Stimulated activated naive CD8-positive, alpha-beta T cell treated with anti-CD3 and anti-CD28 coated beads, Interleukin-15, Interleukin-2, amounts not matched to agents 100 ng/mL and 50 ng/mL, for 24 hours (primary cell): ENCODE measurements around the gene SLC16A7.

Experiments used
- H3K27ac Mint-ChIP-seq: one replicate; pipeline ENCODE4 v1.8.0; 2021; ENCODE audit warnings: mild to moderate bottlenecking, mixed read lengths
- H3K27me3 Mint-ChIP-seq: one replicate; pipeline ENCODE4 v1.8.0; 2021; ENCODE audit warnings: mixed read lengths
- H3K36me3 Mint-ChIP-seq: one replicate; pipeline ENCODE4 v1.8.0; 2021; ENCODE audit warnings: low read depth, mixed read lengths
- H3K4me1 Mint-ChIP-seq: one replicate; pipeline ENCODE4 v1.8.0; 2021; ENCODE audit warnings: low read depth, mixed read lengths
- H3K4me3 Mint-ChIP-seq: one replicate; pipeline ENCODE4 v1.8.0; 2021; ENCODE audit warnings: mild to moderate bottlenecking, mixed read lengths
- H3K9me3 Mint-ChIP-seq: one replicate; pipeline ENCODE4 v1.8.0; 2021; ENCODE audit warnings: mixed read lengths

The SLC16A7 gene

GRCh38 chr12:59643550-59643949, 47.7 kb downstream of the SLC16A7 start:
- H3K4me3 Mint-ChIP-seq, result no peak overlapping the region
- peaks cover 68% of the 10 kb centered on the region for H3K36me3 Mint-ChIP-seq
- H3K4me1 Mint-ChIP-seq, result peaks cover 16% of the 10 kb centered on the region
- H3K27ac Mint-ChIP-seq, result no peak overlapping the region
- no peaks in the 10 kb centered on the region for H3K27me3 Mint-ChIP-seq
- peaks cover 33% of the 10 kb centered on the region for H3K9me3 Mint-ChIP-seq

- Mint-ChIP-seq H3K36me3 (peaks cover 64% of the 10 kb centered on the region), H3K4me1 (peaks cover 17% of the 10 kb centered on the region), H3K4me3 (no peak overlapping the region), H3K27ac (no peak overlapping the region), H3K27me3 (no peaks in the 10 kb centered on the region), H3K9me3 (peaks cover 34% of the 10 kb centered on the region)
Observed at GRCh38 chr12:59645242-59645641, 49.4 kb downstream of the SLC16A7 start.

GRCh38 chr12:59646636-59647035, 50.8 kb downstream of the SLC16A7 start:
- Mint-ChIP-seq H3K9me3 (peaks cover 34% of the 10 kb centered on the region), H3K4me3 (no peak overlapping the region), H3K27me3 (no peaks in the 10 kb centered on the region), H3K27ac (no peak overlapping the region), H3K36me3 (peaks cover 64% of the 10 kb centered on the region), H3K4me1 (peaks cover 27% of the 10 kb centered on the region)

- H3K4me3 Mint-ChIP-seq, result no peak overlapping the region
- peaks cover 29% of the 10 kb centered on the region for H3K4me1 Mint-ChIP-seq
- no peaks in the 10 kb centered on the region for H3K27me3 Mint-ChIP-seq
- no peak overlapping the region for H3K27ac Mint-ChIP-seq
- H3K36me3 Mint-ChIP-seq, result peaks cover 43% of the 10 kb centered on the region
- H3K9me3 Mint-ChIP-seq, result peaks cover 28% of the 10 kb centered on the region
Observed at GRCh38 chr12:59649203-59649602, 53.4 kb downstream of the SLC16A7 start.

- H3K4me1 Mint-ChIP-seq, result peaks cover 32% of the 10 kb centered on the region
- H3K36me3 Mint-ChIP-seq, result peaks cover 39% of the 10 kb centered on the region
- peaks cover 16% of the 10 kb centered on the region for H3K9me3 Mint-ChIP-seq
- no peaks in the 10 kb centered on the region for H3K27me3 Mint-ChIP-seq
- H3K27ac Mint-ChIP-seq, result no peak overlapping the region
- H3K4me3 Mint-ChIP-seq, result no peak overlapping the region
Observed at GRCh38 chr12:59650588-59651228, 54.9 kb downstream of the SLC16A7 start.

- Mint-ChIP-seq H3K4me1 (peaks cover 32% of the 10 kb centered on the region), H3K27ac (no peak overlapping the region), H3K4me3 (no peak overlapping the region), H3K9me3 (peaks cover 14% of the 10 kb centered on the region), H3K36me3 (peaks cover 42% of the 10 kb centered on the region), H3K27me3 (no peaks in the 10 kb centered on the region)
Observed at GRCh38 chr12:59651229-59651920, 55.5 kb downstream of the SLC16A7 start.

- Mint-ChIP-seq H3K27me3 (no peaks in the 10 kb centered on the region), H3K27ac (no peak overlapping the region), H3K36me3 (peaks cover 41% of the 10 kb centered on the region), H3K4me3 (no peak overlapping the region), H3K9me3 (peaks cover 10% of the 10 kb centered on the region), H3K4me1 (peaks cover 32% of the 10 kb centered on the region)
Observed at GRCh38 chr12:59652130-59652529, 56.3 kb downstream of the SLC16A7 start.

GRCh38 chr12:59654061-59654460, 58.2 kb downstream of the SLC16A7 start:
- Mint-ChIP-seq H3K27ac (no peak overlapping the region), H3K27me3 (no peaks in the 10 kb centered on the region), H3K9me3 (peaks cover 1% of the 10 kb centered on the region), H3K4me3 (no peak overlapping the region), H3K4me1 (peaks cover 25% of the 10 kb centered on the region), H3K36me3 (peaks cover 30% of the 10 kb centered on the region)

- H3K27me3 Mint-ChIP-seq, result no peaks in the 10 kb centered on the region
- H3K36me3 Mint-ChIP-seq, result peaks cover 32% of the 10 kb centered on the region
- H3K27ac Mint-ChIP-seq, result no peak overlapping the region
- H3K9me3 Mint-ChIP-seq, result no peaks in the 10 kb centered on the region
- H3K4me1 Mint-ChIP-seq, result peaks cover 20% of the 10 kb centered on the region
- no peak overlapping the region for H3K4me3 Mint-ChIP-seq
Observed at GRCh38 chr12:59657266-59657665, 61.4 kb downstream of the SLC16A7 start.

- peaks cover 24% of the 10 kb centered on the region for H3K4me1 Mint-ChIP-seq
- no peaks in the 10 kb centered on the region for H3K27me3 Mint-ChIP-seq
- no peak overlapping the region for H3K27ac Mint-ChIP-seq
- H3K36me3 Mint-ChIP-seq, result peaks cover 36% of the 10 kb centered on the region
- no peak overlapping the region for H3K4me3 Mint-ChIP-seq
- no peaks in the 10 kb centered on the region for H3K9me3 Mint-ChIP-seq
Observed at GRCh38 chr12:59657711-59658110, 61.9 kb downstream of the SLC16A7 start.

- H3K36me3 Mint-ChIP-seq, result peaks cover 29% of the 10 kb centered on the region
- peaks cover 3% of the 10 kb centered on the region for H3K9me3 Mint-ChIP-seq
- no peaks in the 10 kb centered on the region for H3K27me3 Mint-ChIP-seq
- H3K27ac Mint-ChIP-seq, result no peak overlapping the region
- no peak overlapping the region for H3K4me3 Mint-ChIP-seq
- peaks cover 22% of the 10 kb centered on the region for H3K4me1 Mint-ChIP-seq
Observed at GRCh38 chr12:59660148-59660547, 64.3 kb downstream of the SLC16A7 start.

GRCh38 chr12:59660921-59661597, 65.2 kb downstream of the SLC16A7 start:
- peaks cover 25% of the 10 kb centered on the region for H3K36me3 Mint-ChIP-seq
- no peaks in the 10 kb centered on the region for H3K27me3 Mint-ChIP-seq
- H3K9me3 Mint-ChIP-seq, result peaks cover 6% of the 10 kb centered on the region
- no peak overlapping the region for H3K4me3 Mint-ChIP-seq
- no peak overlapping the region for H3K27ac Mint-ChIP-seq
- H3K4me1 Mint-ChIP-seq, result peaks cover 21% of the 10 kb centered on the region

GRCh38 chr12:59664495-59664894, 68.7 kb downstream of the SLC16A7 start:
- H3K9me3 Mint-ChIP-seq, result peaks cover 27% of the 10 kb centered on the region
- no peak overlapping the region for H3K27ac Mint-ChIP-seq
- H3K4me1 Mint-ChIP-seq, result peaks cover 34% of the 10 kb centered on the region
- peaks cover 41% of the 10 kb centered on the region for H3K36me3 Mint-ChIP-seq
- H3K27me3 Mint-ChIP-seq, result no peaks in the 10 kb centered on the region
- H3K4me3 Mint-ChIP-seq, result no peak overlapping the region

GRCh38 chr12:59665701-59666100, 69.9 kb downstream of the SLC16A7 start:
- Mint-ChIP-seq H3K27me3 (no peaks in the 10 kb centered on the region), H3K36me3 (peaks cover 50% of the 10 kb centered on the region), H3K4me1 (peaks cover 32% of the 10 kb centered on the region)

GRCh38 chr12:59668674-59669073, 72.8 kb downstream of the SLC16A7 start:
- H3K9me3 Mint-ChIP-seq, result peaks cover 32% of the 10 kb centered on the region
- no peak overlapping the region for H3K4me3 Mint-ChIP-seq
- no peaks in the 10 kb centered on the region for H3K27me3 Mint-ChIP-seq
- peaks cover 22% of the 10 kb centered on the region for H3K4me1 Mint-ChIP-seq
- H3K27ac Mint-ChIP-seq, result no peak overlapping the region
- H3K36me3 Mint-ChIP-seq, result peaks cover 55% of the 10 kb centered on the region

More at GRCh38 chr12:59665701-59666100, 69.9 kb downstream of the SLC16A7 start:
- Mint-ChIP-seq H3K4me3 (no peak overlapping the region), H3K27ac (no peak overlapping the region), H3K9me3 (peaks cover 32% of the 10 kb centered on the region)
